ENCODE results near the gene ME1. TPM values are rescaled to one million over a fixed set of nuclear protein-coding genes. Genes with fewer than 3 reads are reported as not detected.

The ME1 gene
- total RNA-seq, 2 donors from 2014 or later, result 7.5 to 15.4 TPM

GRCh38 chr6:83431545-83432155 is 799 bp upstream of the ME1 start:
- no peak overlapping the region for H3K9ac ChIP-seq (ENCODE audit: extremely low read depth, low read length, poor library complexity, severe bottlenecking)
- no peak overlapping the region for H3K27ac ChIP-seq (ENCODE audit: low read depth, low read length)
- peaks cover 16% of the 10 kb centered on the region for H3K4me1 Mint-ChIP-seq
- peak overlapping the region; percentile 81 for H3K4me3 ChIP-seq (ENCODE audit: low read length)
- H3K4me1 ChIP-seq (ENCODE audit: control insufficient read depth, insufficient read depth, low read length), result no peaks in the 10 kb centered on the region
- H3K36me3 ChIP-seq (ENCODE audit: control insufficient read depth, insufficient read depth, low read length), result no peaks in the 10 kb centered on the region
- H3K27ac Mint-ChIP-seq, result peak overlapping the region; percentile 93
- H3K9me3 ChIP-seq (ENCODE audit: control insufficient read depth, low read length), result no peaks in the 10 kb centered on the region
- peak overlapping the region; percentile 75 for H3K4me3 Mint-ChIP-seq
- H3K27me3 ChIP-seq (ENCODE audit: control insufficient read depth, insufficient read depth, low read length, poor library complexity, severe bottlenecking), result no peaks in the 10 kb centered on the region
- no peaks in the 10 kb centered on the region for H3K36me3 Mint-ChIP-seq (ENCODE audit: low read depth)
- no peaks in the 10 kb centered on the region for H3K9me3 Mint-ChIP-seq
- WGBS, 2 experiments (ENCODE audit: insufficient coverage in 1 of 2, insufficient read length in 1 of 2), result 76 to 79% methylated on average over 7 to 19 of the region's 19 CpGs
- no peak for DNase-seq
- peaks cover 3% of the 10 kb centered on the region for H3K27me3 Mint-ChIP-seq (ENCODE audit: insufficient read depth)
- TF ChIP-seq CTCF (conservative IDR thresholded peaks at IDR 0.05), result no peak

- H3K9me3 ChIP-seq (ENCODE audit: control insufficient read depth, low read length), result peaks cover 10% of the 10 kb centered on the region
- peak overlapping the region; percentile 78 for H3K27ac ChIP-seq (ENCODE audit: low read depth, low read length)
- no peaks in the 10 kb centered on the region for H3K36me3 ChIP-seq (ENCODE audit: control insufficient read depth, insufficient read depth, low read length)
- peak; percentile 66 for DNase-seq
- H3K4me1 ChIP-seq (ENCODE audit: control insufficient read depth, insufficient read depth, low read length), result no peaks in the 10 kb centered on the region
- Mint-ChIP-seq H3K36me3 (ENCODE audit: low read depth) (peaks cover 14% of the 10 kb centered on the region), H3K27me3 (ENCODE audit: insufficient read depth) (peaks cover 3% of the 10 kb centered on the region), H3K4me3 (peak overlapping the region; percentile 75), H3K9me3 (peaks cover 9% of the 10 kb centered on the region), H3K27ac (peak overlapping the region; percentile 82), H3K4me1 (peaks cover 16% of the 10 kb centered on the region)
- H3K27me3 ChIP-seq (ENCODE audit: control insufficient read depth, insufficient read depth, low read length, poor library complexity, severe bottlenecking), result no peaks in the 10 kb centered on the region
- peak overlapping the region; percentile 81 for H3K4me3 ChIP-seq (ENCODE audit: low read length)
- 52 to 64% methylated on average over 8 to 13 of the region's 13 CpGs for WGBS, 2 experiments (ENCODE audit: insufficient coverage in 1 of 2, insufficient read length in 1 of 2)
- no peak for TF ChIP-seq CTCF (conservative IDR thresholded peaks at IDR 0.05)
- H3K9ac ChIP-seq (ENCODE audit: extremely low read depth, low read length, poor library complexity, severe bottlenecking), result peak overlapping the region; percentile 48
These were observed 817 bp downstream of the ME1 start for GRCh38 chr6:83429857-83430610.

GRCh38 chr6:83429269-83429668 is 1.6 kb downstream of the ME1 start:
- Mint-ChIP-seq H3K36me3 (ENCODE audit: low read depth) (peaks cover 19% of the 10 kb centered on the region), H3K4me1 (peaks cover 16% of the 10 kb centered on the region), H3K27ac (no peak overlapping the region), H3K4me3 (peak overlapping the region; percentile 75), H3K9me3 (peaks cover 14% of the 10 kb centered on the region), H3K27me3 (ENCODE audit: insufficient read depth) (peaks cover 3% of the 10 kb centered on the region)
- Histone ChIP-seq H3K9ac (ENCODE audit: extremely low read depth, low read length, poor library complexity, severe bottlenecking) (no peak overlapping the region), H3K4me3 (ENCODE audit: low read length) (peak overlapping the region; percentile 81), H3K27ac (ENCODE audit: low read depth, low read length) (peak overlapping the region; percentile 36), H3K9me3 (ENCODE audit: control insufficient read depth, low read length) (peaks cover 18% of the 10 kb centered on the region), H3K4me1 (ENCODE audit: control insufficient read depth, insufficient read depth, low read length) (no peaks in the 10 kb centered on the region), H3K27me3 (ENCODE audit: control insufficient read depth, insufficient read depth, low read length, poor library complexity, severe bottlenecking) (no peaks in the 10 kb centered on the region), H3K36me3 (ENCODE audit: control insufficient read depth, insufficient read depth, low read length) (no peaks in the 10 kb centered on the region)
- 100% methylated on average over 1 of the region's 1 CpG; no CpG with 5 or more reads in 1 of the 2 experiments for WGBS, 2 experiments (ENCODE audit: insufficient coverage in 1 of 2, insufficient read length in 1 of 2)
- TF ChIP-seq CTCF (conservative IDR thresholded peaks at IDR 0.05), result no peak
- DNase-seq, result no peak
